Measurements from ENCODE around the gene NCKAP5.

DNA sequence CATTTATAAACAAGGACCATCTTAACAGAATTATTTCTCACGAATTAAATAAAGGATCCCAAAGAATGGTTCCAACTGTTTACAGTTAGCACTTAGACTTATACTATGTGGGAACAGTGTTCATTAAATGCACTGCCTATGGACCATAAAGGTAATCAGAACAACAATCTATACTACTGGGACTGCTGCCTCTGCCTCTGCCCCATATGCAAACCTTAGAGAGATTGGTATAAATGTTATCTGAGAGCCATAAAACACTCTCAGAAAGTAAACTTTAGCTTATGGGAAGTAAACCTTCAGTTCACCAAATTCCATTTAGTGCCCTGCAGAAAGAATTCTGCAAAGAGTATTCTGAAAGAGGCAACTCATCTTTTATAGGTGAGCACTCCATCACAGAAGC is 448.0 kb downstream of the NCKAP5 start:
- no peak for TF ChIP-seq POLR2A (IDR thresholded peaks at IDR 0.05; ENCODE audit: low read depth, low read length)
- no peak for TF ChIP-seq POLR2AphosphoS5 (IDR thresholded peaks at IDR 0.05; ENCODE audit: low read depth, low read length)
- TF ChIP-seq TAF1 (IDR thresholded peaks at IDR 0.05; ENCODE audit: borderline replicate concordance, low read depth, low read length): no peak

Data from GM12892 (cell line).